ENCODE measurements around the gene UBE2L6.
A peak's percentile ranks its signal among the peaks of the same experiment; 100 is the strongest.

Gene UBE2L6

DNA sequence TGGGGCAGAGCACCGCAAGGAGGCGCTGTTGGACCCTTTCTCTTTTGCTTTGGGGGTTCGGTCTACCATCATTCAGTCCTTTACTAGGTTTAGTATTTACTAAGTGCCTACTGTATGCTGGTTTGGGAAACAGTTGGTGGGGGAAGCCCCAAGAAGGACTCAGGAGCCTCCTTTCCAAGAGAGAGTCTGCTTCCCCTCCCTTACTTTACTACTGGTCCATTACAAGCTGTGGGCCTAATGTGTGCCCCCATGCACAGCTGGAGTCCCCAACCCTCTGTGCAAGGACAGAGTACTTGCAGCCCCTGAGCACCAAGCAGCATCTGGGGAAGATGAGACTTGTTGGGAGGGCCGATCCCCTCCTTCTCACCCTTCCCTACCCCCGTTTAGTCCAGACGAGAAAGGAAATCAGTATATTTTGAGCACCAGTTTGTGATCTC lies 876 bp upstream of the UBE2L6 start:
- TF ChIP-seq, protein P1, sequence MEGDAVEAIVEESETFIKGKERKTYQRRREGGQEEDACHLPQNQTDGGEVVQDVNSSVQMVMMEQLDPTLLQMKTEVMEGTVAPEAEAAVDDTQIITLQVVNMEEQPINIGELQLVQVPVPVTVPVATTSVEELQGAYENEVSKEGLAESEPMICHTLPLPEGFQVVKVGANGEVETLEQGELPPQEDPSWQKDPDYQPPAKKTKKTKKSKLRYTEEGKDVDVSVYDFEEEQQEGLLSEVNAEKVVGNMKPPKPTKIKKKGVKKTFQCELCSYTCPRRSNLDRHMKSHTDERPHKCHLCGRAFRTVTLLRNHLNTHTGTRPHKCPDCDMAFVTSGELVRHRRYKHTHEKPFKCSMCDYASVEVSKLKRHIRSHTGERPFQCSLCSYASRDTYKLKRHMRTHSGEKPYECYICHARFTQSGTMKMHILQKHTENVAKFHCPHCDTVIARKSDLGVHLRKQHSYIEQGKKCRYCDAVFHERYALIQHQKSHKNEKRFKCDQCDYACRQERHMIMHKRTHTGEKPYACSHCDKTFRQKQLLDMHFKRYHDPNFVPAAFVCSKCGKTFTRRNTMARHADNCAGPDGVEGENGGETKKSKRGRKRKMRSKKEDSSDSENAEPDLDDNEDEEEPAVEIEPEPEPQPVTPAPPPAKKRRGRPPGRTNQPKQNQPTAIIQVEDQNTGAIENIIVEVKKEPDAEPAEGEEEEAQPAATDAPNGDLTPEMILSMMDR (IDR thresholded peaks at IDR 0.05; ENCODE audit: insufficient read depth, missing control alignments) = peak; percentile 84
- DNase-seq (ENCODE audit: insufficient read length, low spot score) (peak; percentile 57), FAIRE-seq (no peak)

DNA sequence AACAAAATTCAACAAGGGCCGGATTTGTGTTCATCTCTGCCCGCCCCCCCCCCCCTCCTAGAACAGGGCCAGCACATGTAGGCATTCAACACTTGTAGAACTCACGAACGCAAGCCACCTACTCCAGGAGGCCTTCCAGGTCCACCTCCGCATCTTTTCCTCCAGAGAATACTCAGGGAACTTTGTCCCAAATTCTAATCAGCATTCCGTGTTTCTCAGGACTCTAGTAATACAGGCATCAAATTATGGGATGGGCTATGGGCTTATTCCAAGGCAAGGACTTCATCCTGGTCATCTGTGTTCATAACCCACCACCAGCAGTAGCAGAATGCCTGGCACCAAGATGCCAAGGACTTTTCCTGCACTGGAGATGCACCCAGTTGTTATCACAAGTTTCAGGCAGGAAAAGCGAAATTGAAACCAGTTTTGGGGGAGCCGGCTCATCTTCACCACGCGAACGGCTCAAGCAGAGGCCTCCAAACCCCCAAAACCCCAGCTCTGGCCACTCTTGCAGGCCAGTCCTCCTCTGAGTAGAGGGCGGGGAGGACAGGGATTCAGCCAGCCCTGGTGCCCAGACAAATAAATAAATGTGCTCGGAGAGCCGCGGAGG lies 462 bp downstream of the UBE2L6 start:
- DNase-seq (ENCODE audit: insufficient read length, low spot score) = no peak
- FAIRE-seq = no peak

DNA sequence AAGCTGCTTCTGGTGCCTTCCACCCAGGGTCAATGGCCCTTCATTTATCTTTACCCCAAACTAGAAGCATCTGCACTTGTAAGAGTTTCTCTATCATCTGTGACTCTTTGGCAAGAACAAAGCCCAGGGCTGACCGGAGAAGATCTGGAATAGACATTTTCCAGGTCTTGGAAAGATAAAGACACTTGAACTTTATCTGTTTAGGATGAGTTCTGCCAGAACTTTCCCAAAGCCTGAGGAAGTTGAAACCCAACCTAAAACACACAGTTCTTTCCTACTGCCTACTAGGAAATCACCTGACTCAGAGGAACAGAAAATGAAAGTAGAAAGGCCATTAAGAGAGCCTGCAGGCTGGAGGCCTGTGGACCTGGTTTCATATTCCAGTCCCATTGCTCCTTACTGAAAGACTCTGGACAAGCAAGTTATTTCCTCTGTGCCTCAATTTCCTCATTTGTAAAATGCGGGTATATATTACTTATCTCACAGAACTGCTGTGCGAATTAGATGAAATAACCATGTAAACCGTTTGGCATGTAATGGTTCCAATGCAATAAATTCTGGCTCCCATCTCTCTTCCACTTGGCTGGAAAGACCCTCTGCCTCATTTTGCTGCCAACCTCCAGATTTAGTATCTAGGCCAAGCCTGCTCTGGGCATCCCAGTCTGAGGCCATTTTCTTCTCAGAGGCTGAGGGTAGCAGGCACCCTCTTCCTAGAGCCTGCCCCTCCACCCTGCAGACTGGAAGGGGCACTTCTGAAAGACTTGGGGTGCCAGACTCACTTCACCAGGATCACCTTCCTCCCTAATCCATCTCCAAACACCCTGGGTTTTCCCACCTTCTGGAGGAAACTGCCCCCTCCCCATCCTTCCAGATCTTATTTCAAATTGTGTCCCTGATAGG lies 1.2 kb downstream of the UBE2L6 start:
- TF ChIP-seq, protein P1 (IDR thresholded peaks at IDR 0.05; ENCODE audit: insufficient read depth, missing control alignments) = no peak
- DNase-seq (ENCODE audit: insufficient read length, low spot score) = no peak
- no peak for FAIRE-seq

More for the DNA sequence above, 462 bp downstream of the UBE2L6 start:
- TF ChIP-seq, protein P1 (IDR thresholded peaks at IDR 0.05; ENCODE audit: insufficient read depth, missing control alignments) = no peak

DNA sequence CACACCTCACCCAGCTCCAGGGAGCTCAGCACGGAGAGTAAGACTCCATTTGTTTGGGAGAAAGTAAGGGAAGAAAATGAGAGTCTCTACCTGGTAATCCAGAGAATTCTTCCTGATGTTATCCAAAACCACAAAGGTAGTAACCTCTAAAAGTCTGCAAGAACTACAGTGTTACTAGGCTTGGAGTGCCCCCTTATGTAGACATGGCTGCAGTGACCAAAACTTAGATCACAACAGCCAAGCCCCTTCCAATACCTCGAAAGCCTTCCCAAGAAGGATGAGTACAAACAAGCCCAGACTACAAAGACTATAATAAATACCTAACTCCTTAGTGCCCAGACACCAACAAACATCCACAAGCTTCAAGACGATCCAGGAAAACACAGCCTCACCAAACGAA lies 4.9 kb downstream of the UBE2L6 start:
- no peak for DNase-seq (ENCODE audit: insufficient read length, low spot score)
- TF ChIP-seq, protein P1 (IDR thresholded peaks at IDR 0.05; ENCODE audit: insufficient read depth, missing control alignments) = peak; percentile 59
- no peak for FAIRE-seq

DNA sequence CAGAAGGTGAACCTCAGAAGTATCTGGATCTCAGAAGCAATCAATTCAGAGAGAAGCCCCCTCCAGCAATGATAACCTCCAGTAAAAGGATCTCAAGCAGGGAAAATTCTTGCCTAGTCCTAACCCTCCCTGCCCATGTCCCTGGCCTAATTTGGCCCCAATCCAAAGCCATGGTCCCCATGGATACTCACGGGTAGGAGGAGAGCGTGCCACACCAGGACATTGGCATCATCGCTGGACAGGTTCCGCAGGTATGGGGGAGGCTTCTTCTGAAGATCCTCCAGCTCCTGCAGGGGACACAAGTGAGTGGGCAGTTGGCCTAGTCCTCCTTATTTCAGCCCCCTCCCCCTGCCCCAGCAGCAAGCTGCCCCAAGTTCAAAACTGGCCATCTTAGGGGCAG lies 7.3 kb downstream of the UBE2L6 start:
- DNase-seq (ENCODE audit: insufficient read length, low spot score) (no peak), FAIRE-seq (no peak)
- TF ChIP-seq, protein P1 (IDR thresholded peaks at IDR 0.05; ENCODE audit: insufficient read depth, missing control alignments) = no peak

DNA sequence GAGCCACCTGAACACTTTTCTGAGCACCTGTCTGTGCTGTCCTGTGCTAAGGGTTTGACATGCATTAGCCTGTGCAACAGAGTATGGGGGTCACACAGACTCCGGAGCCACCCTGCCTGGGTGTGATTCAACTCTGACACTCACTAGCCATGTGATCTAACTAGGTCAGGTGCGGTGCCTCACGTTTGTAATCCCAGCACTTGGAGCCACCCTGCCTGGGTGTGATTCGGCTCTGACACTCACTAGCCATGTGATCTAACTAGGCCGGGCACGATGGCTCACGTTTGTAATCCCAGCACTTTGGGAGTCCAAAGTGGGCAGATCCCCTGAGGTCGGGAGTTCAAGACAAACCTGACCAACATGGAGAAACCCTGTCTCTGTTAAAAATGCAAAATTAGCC lies 11.4 kb downstream of the UBE2L6 start:
- TF ChIP-seq, protein P1 (IDR thresholded peaks at IDR 0.05; ENCODE audit: insufficient read depth, missing control alignments) = no peak
- no peak for FAIRE-seq
- DNase-seq (ENCODE audit: insufficient read length, low spot score) = no peak

DNA sequence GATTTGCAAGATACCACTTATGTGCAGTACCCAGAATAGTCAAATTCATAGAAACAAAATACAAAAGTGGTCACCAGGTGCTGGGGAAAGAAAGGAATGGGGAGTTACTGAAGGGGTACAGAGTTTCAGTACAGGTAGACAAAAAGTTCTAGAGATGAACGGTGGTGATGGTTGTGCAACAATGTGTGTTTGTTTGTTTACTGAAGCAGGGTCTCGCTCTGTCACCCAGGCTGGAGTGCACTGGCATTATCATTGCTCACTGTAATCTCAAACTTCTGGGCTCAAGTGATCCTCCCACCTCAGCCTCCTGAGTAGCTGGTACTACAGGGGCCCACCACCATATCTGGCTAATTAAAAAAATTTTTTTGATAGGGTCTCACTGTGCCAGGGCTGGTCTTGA lies 12.1 kb downstream of the UBE2L6 start:
- TF ChIP-seq, protein P1 (IDR thresholded peaks at IDR 0.05; ENCODE audit: insufficient read depth, missing control alignments) = no peak
- FAIRE-seq = no peak

More for the DNA sequence above, 12.1 kb downstream of the UBE2L6 start:
- no peak for DNase-seq (ENCODE audit: insufficient read length, low spot score)
